Small intestine (tissue), 7 donors: Measurements from ENCODE around the gene RET. TPM values are rescaled to one million over a fixed set of nuclear protein-coding genes. Genes with fewer than 3 reads are reported as not detected.

ENCODE experiments used
- DNase-seq, 2 donors: peaks; one replicate each; pipeline versions ENCODE4 v3.0.0 to v3.0.0-alpha.2; 2013
- FAIRE-seq: peaks from 2 replicates; lab custom pipeline; 2012; peaks lifted over from hg19 to GRCh38; lab: Jason Lieb, UNC
- H3K27ac ChIP-seq, 3 donors: one replicate each; pipeline ENCODE4 v1.5.1; 2013; ENCODE audit warnings: low read length in 2 of 3, mild to moderate bottlenecking in 2 of 3, control low read depth in 1 of 3, inconsistent platforms in 1 of 3, low read depth in 1 of 3, moderate library complexity in 1 of 3
- H3K27me3 ChIP-seq, 3 donors: one replicate each; pipeline ENCODE4 v1.6.1; 2013; ENCODE audit warnings: low read length in 3 of 3, inconsistent platforms in 1 of 3; ENCODE audit not compliant: control insufficient read depth in 3 of 3, insufficient read depth in 3 of 3
- H3K36me3 ChIP-seq, 3 donors: one replicate each; pipeline ENCODE4 v1.6.1; 2013; ENCODE audit warnings: low read length in 3 of 3, inconsistent platforms in 1 of 3, low read depth in 1 of 3, mild to moderate bottlenecking in 1 of 3, moderate library complexity in 1 of 3; ENCODE audit not compliant: control insufficient read depth in 3 of 3, insufficient read depth in 2 of 3
- H3K4me1 ChIP-seq, 3 donors: one replicate each; pipeline ENCODE4 v1.6.1; 2013; ENCODE audit warnings: low read length in 2 of 3, inconsistent platforms in 1 of 3, low read depth in 1 of 3, mild to moderate bottlenecking in 1 of 3, moderate library complexity in 1 of 3; ENCODE audit not compliant: control insufficient read depth in 3 of 3, insufficient read depth in 2 of 3
- H3K4me3 ChIP-seq, 3 donors: one replicate each; pipeline ENCODE4 v1.5.1; 2013; ENCODE audit warnings: low read length in 3 of 3, control low read depth in 1 of 3, inconsistent platforms in 1 of 3, low read depth in 1 of 3, mild to moderate bottlenecking in 1 of 3, moderate library complexity in 1 of 3
- H3K9me3 ChIP-seq, 2 donors: one replicate each; pipeline ENCODE4 v1.6.1; 2013; ENCODE audit warnings: low read depth in 1 of 2, low read length in 1 of 2; ENCODE audit not compliant: control insufficient read depth in 2 of 2, insufficient read depth in 1 of 2
- WGBS, 3 donors: extraction: QIAGEN DNeasy Blood & Tissue Kit; methylation state at CpG; one replicate each; pipeline ENCODE4 v1.1.7; 2013; 5-methylcytosine and 5-hydroxymethylcytosine counted together
- polyA plus RNA-seq, 4 donors: library from polyadenylated mRNA; stranded (reverse) in 3 of 4; unstranded in 1 of 4; fragments of 200-250 nt in 3 of 4; fragments of 120-200 nt in 1 of 4; gene quantifications; one replicate each; pipeline versions ENCODE4 v1.2.1 to v1.2.3, GENCODE V29; 2013
- donor health status: healthy with polysubstance abuse.
- donor health status: control.
- donor health status: control.
- donor health status: Bipolar disorder and iron deficiency.
- donor health status: healthy.

Gene RET
- polyA plus RNA-seq, 4 donors = 5.3 to 11.0 TPM; not detected in 2

- no peak for DNase-seq
- FAIRE-seq = no peak
- Histone ChIP-seq H3K27ac (no peak overlapping the region), H3K36me3 (no peaks in the 10 kb centered on the region), H3K27me3 (no peaks in the 10 kb centered on the region), H3K4me1 (no peaks in the 10 kb centered on the region), H3K9me3 (no peaks in the 10 kb centered on the region), H3K4me3 (no peak overlapping the region)
- 89 to 91% (median 89%) methylated on average over 18 of the region's 18 CpGs for WGBS, 3 donors
Measured at GRCh38 chr10:43062402-43063160, 14.3 kb upstream of the RET start.

DNA sequence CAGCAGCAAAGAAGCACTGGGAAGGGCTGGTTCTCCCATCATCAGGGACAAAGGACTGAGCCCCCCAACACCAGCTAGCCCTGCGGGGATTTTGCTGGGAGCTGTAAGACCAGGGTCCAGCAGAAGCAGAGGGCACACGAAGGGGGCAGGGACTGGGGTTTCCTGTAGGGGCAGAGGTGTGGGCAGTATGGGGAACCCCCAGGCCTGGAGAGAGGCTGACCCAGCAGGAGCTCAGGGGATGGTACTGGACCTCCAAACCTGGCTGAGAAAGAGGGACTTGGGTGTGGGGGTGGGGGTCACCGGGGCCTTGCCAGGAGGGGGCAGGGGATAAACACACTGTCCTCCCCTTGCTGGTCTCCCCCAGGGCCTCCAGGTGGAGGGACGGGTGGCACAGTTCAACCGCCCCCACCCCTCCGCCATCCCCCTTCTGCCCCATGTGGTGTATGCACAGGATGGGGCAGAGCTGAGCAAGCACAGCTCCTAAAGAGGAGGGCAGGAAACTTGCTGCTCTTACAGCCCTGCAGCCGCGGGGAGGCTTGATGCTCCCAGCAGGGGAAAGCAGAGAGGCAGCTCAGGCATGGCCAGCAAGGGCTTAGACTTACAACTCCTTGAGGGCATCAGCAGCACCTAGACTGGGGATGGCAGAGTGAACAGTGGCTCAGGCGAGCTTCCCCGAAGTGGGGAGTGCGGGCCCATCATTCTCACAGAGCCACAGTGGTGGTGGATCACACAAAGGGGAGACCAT lies 12.4 kb upstream of the RET start:
- no peaks in the 10 kb centered on the region for H3K36me3 ChIP-seq
- H3K9me3 ChIP-seq = no peaks in the 10 kb centered on the region
- no peak overlapping the region for H3K4me3 ChIP-seq
- 71 to 75% (median 71%) methylated on average over 9 to 11 of the region's 11 CpGs for WGBS, 3 donors
- FAIRE-seq = no peak
- H3K27ac ChIP-seq = no peak overlapping the region
- no peak for DNase-seq
- no peaks in the 10 kb centered on the region for H3K27me3 ChIP-seq
- no peaks in the 10 kb centered on the region for H3K4me1 ChIP-seq

- no peak for DNase-seq
- H3K9me3 ChIP-seq = no peaks in the 10 kb centered on the region
- H3K27me3 ChIP-seq = no peaks in the 10 kb centered on the region
- H3K4me3 ChIP-seq = no peak overlapping the region
- no peak overlapping the region for H3K27ac ChIP-seq
- 62 to 73% (median 73%) methylated on average over 1 of the region's 1 CpG for WGBS, 3 donors
- no peaks in the 10 kb centered on the region for H3K36me3 ChIP-seq
- H3K4me1 ChIP-seq = no peaks in the 10 kb centered on the region
- FAIRE-seq = no peak
Measured at GRCh38 chr10:43065234-43065633, 11.6 kb upstream of the RET start.

DNA sequence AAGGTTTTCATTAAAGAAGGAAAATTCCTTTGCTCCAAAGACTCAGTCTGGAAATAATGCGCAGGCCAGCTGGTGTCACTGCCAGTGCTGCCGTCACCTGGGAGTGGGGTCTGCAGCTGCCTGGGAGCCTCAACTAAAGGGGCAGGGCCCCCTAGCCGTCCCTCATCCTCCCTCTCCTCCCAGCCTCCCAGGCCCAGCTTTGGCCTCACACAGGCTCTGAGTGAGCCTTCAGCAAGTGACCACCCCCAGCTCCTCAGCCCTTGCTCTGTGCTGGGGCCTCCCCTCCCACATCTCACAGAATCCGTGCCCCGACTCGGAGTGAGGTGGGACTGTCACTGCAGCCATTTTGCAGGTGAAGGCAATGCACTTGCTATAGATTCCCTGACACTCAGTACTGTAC lies 11.1 kb upstream of the RET start:
- FAIRE-seq (no peak), DNase-seq (no peak)
- no peaks in the 10 kb centered on the region for H3K9me3 ChIP-seq
- H3K4me1 ChIP-seq = no peaks in the 10 kb centered on the region
- no peak overlapping the region for H3K27ac ChIP-seq
- WGBS, 3 donors = 83 to 89% (median 86%) methylated on average over 6 of the region's 6 CpGs
- H3K27me3 ChIP-seq = no peaks in the 10 kb centered on the region
- H3K36me3 ChIP-seq = no peaks in the 10 kb centered on the region
- no peak overlapping the region for H3K4me3 ChIP-seq

DNA sequence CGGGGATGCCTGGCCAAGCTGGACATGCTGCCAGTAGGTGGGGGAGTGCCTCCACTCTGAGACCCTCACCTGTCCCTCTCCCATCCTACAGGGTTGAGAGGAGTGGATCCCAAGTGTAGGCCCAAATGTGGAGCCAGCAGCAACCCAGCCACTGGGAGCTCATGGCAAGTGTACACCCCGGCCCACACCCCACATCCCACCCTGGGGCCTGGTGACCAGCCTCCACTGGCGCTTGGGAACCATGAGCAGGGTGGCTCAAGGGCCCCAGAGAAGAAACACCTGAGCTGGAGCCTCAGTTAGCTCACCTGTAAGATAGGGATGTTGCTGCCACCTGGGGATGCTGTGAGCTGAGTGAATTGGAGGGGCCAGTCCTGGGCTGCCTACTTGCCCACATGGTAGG lies 10.4 kb upstream of the RET start:
- Histone ChIP-seq H3K27ac (no peak overlapping the region), H3K4me3 (no peak overlapping the region), H3K4me1 (no peaks in the 10 kb centered on the region), H3K9me3 (no peaks in the 10 kb centered on the region), H3K36me3 (no peaks in the 10 kb centered on the region), H3K27me3 (no peaks in the 10 kb centered on the region)
- WGBS, 3 donors = 50 to 78% (median 59%) methylated on average over 2 to 3 of the region's 3 CpGs
- no peak for FAIRE-seq
- DNase-seq = no peak

- no peak for DNase-seq
- 84 to 90% (median 86%) methylated on average over 14 of the region's 14 CpGs for WGBS, 3 donors
- Histone ChIP-seq H3K27ac (no peak overlapping the region), H3K27me3 (no peaks in the 10 kb centered on the region), H3K36me3 (no peaks in the 10 kb centered on the region), H3K4me3 (no peak overlapping the region), H3K9me3 (no peaks in the 10 kb centered on the region), H3K4me1 (no peaks in the 10 kb centered on the region)
- no peak for FAIRE-seq
Measured at GRCh38 chr10:43067391-43068135, 9.3 kb upstream of the RET start.

DNA sequence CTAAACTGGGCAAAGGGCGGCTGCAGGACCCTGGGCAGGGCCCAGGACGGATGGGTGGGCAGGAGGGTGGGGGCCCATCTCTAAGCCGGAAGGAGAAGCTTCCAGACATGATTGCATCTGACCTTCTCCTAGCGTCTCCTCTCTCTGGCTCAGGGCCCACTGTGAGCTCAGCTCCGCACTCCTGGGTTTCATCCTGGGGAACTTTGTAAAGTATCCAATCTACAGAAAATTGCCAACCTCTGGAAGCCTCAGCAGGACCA lies 8.8 kb upstream of the RET start:
- no peaks in the 10 kb centered on the region for H3K4me1 ChIP-seq
- H3K9me3 ChIP-seq = no peaks in the 10 kb centered on the region
- no peak for DNase-seq
- no peaks in the 10 kb centered on the region for H3K27me3 ChIP-seq
- no peaks in the 10 kb centered on the region for H3K36me3 ChIP-seq
- WGBS, 3 donors = 73 to 90% (median 89%) methylated on average over 5 of the region's 5 CpGs
- no peak overlapping the region for H3K27ac ChIP-seq
- H3K4me3 ChIP-seq = no peak overlapping the region
- FAIRE-seq = no peak

GRCh38 chr10:43068471-43069210 lies 8.2 kb upstream of the RET start:
- WGBS, 3 donors = 67 to 86% (median 80%) methylated on average over 14 of the region's 14 CpGs

More at GRCh38 chr10:43068471-43069210, 8.2 kb upstream of the RET start:
- Histone ChIP-seq H3K27ac (no peak overlapping the region), H3K4me1 (no peaks in the 10 kb centered on the region), H3K27me3 (no peaks in the 10 kb centered on the region), H3K9me3 (no peaks in the 10 kb centered on the region), H3K4me3 (no peak overlapping the region), H3K36me3 (no peaks in the 10 kb centered on the region)
- FAIRE-seq (no peak), DNase-seq (no peak)
